B cell (primary cell): ENCODE data around the gene CTR9.

Experiments
- CTCF ChIP-seq: fragments of 200-600 bp; IDR thresholded peaks from one replicate; pipeline ENCODE4 v1.8.0; 2022; ENCODE audit warnings: antibody characterized with exemption, mild to moderate bottlenecking
- EZH2 ChIP-seq: IDR thresholded peaks from 2 replicates; pipeline ENCODE4 v1.6.1; 2012; ENCODE audit warnings: borderline replicate concordance, low read depth, mild to moderate bottlenecking, moderate library complexity, low read length; ENCODE audit not compliant: insufficient read depth, poor library complexity, severe bottlenecking

GRCh38 chr11:10744206-10744605 is 6.8 kb upstream of the CTR9 start:
- TF ChIP-seq CTCF (no peak), EZH2 (no peak)
